Activated naive CD8-positive, alpha-beta T cell treated with anti-CD3 and anti-CD28 coated beads, Interleukin-2, amount 50 U/mL, for 16 hours (primary cell): ENCODE data around the gene FFAR3.
"Not testable (repeated sequence)": the region's sequence is repeated elsewhere in the genome, so short reads cannot be mapped to it uniquely, and the experiment has no call there.

Experiments used
- DNase-seq: peaks from one replicate; pipeline ENCODE4 v3.0.0-alpha.2; 2020; ENCODE audit warnings: low read depth, low spot score

FFAR3 gene

DNA sequence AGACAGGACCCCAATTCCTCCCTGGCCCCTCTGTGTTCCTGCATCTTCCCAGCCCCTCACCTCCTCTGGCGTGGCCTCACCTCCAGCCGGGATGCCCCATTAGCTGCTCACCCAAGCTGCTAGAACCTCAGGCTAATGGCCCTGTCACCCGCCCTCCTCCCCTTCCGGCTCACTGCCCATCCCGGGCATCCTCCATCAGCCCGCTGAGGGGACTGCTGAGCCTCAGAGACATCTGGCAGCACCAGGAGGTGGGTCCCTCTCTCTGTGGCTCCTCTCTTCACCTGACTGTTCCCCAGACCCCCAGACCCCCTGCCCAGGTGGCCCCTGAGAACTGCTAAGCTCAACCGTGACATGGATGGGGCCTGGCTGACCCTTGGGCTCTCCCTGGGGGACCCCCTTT lies 7.7 kb upstream of the FFAR3 start:
- DNase-seq, result no peak

DNA sequence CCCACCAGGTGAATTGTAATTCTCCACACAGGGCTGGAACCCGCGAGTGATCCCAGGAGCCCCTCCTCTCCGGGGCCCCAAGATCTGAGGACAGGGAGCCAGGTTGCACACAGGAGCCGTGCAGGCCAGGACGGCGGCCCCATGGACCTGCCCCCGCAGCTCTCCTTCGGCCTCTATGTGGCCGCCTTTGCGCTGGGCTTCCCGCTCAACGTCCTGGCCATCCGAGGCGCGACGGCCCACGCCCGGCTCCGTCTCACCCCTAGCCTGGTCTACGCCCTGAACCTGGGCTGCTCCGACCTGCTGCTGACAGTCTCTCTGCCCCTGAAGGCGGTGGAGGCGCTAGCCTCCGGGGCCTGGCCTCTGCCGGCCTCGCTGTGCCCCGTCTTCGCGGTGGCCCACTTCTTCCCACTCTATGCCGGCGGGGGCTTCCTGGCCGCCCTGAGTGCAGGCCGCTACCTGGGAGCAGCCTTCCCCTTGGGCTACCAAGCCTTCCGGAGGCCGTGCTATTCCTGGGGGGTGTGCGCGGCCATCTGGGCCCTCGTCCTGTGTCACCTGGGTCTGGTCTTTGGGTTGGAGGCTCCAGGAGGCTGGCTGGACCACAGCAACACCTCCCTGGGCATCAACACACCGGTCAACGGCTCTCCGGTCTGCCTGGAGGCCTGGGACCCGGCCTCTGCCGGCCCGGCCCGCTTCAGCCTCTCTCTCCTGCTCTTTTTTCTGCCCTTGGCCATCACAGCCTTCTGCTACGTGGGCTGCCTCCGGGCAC lies 6.7 kb upstream of the FFAR3 start:
- no peak for DNase-seq

GRCh38 chr19:35352177-35352447 lies 6.1 kb upstream of the FFAR3 start:
- DNase-seq, result no peak

GRCh38 chr19:35352448-35353304 lies 5.6 kb upstream of the FFAR3 start:
- peak; percentile 32 for DNase-seq

- no peak for DNase-seq
These were observed 4.6 kb upstream of the FFAR3 start for GRCh38 chr19:35353635-35354034.

- no peak for DNase-seq
These were observed 3.4 kb upstream of the FFAR3 start for GRCh38 chr19:35354898-35355297.

GRCh38 chr19:35355791-35356460 lies 2.3 kb upstream of the FFAR3 start:
- DNase-seq, result no peak

DNA sequence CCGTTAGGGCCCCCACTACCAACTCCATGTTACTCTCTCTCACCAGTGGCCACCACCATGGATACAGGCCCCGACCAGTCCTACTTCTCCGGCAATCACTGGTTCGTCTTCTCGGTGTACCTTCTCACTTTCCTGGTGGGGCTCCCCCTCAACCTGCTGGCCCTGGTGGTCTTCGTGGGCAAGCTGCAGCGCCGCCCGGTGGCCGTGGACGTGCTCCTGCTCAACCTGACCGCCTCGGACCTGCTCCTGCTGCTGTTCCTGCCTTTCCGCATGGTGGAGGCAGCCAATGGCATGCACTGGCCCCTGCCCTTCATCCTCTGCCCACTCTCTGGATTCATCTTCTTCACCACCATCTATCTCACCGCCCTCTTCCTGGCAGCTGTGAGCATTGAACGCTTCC lies 574 bp downstream of the FFAR3 start:
- not testable (repeated sequence) for DNase-seq

DNA sequence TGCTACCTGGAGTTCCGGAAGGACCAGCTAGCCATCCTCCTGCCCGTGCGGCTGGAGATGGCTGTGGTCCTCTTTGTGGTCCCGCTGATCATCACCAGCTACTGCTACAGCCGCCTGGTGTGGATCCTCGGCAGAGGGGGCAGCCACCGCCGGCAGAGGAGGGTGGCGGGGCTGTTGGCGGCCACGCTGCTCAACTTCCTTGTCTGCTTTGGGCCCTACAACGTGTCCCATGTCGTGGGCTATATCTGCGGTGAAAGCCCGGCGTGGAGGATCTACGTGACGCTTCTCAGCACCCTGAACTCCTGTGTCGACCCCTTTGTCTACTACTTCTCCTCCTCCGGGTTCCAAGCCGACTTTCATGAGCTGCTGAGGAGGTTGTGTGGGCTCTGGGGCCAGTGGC lies 1.1 kb downstream of the FFAR3 start:
- DNase-seq, result not testable (repeated sequence)

- DNase-seq, result not testable (repeated sequence)
These were observed 1.8 kb downstream of the FFAR3 start for GRCh38 chr19:35360081-35360480.

GRCh38 chr19:35360880-35361420 lies 2.7 kb downstream of the FFAR3 start:
- DNase-seq, result no peak

DNA sequence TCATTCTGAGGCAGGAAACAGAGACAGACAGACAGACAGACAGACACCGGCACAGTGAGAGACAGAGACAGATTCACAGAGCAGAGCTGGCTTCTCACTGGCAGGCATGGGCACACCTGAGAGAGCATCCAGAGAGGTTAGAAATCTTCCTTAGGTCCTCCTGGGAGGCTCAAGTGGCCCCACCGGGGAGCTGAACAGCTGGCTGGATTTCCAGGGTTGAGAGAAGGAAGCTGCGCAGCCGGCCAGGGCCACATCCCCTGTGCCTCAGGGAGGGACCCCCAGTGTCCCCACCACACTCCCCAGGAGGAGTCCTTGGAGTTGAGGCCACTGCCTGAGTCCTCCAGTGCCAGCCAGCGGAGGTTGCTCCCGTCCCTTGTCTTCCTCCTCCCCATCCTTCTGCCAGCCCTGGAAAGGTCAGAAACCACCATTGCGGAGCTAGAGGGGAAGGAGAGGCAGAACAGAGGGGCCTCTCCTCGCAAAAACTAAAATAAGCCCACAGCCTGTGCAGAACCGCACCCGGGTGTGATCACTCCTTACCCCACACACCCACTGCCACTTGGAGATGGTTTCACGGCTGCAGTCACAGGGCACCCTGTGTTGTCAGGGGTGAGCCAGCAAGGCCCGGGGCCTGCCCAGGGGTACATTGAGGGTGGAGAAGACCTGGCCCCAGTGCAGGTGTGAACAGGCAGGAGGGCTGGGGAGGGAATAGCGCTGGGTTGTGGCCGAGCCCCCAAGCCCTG lies 4.2 kb downstream of the FFAR3 start:
- no peak for DNase-seq

DNA sequence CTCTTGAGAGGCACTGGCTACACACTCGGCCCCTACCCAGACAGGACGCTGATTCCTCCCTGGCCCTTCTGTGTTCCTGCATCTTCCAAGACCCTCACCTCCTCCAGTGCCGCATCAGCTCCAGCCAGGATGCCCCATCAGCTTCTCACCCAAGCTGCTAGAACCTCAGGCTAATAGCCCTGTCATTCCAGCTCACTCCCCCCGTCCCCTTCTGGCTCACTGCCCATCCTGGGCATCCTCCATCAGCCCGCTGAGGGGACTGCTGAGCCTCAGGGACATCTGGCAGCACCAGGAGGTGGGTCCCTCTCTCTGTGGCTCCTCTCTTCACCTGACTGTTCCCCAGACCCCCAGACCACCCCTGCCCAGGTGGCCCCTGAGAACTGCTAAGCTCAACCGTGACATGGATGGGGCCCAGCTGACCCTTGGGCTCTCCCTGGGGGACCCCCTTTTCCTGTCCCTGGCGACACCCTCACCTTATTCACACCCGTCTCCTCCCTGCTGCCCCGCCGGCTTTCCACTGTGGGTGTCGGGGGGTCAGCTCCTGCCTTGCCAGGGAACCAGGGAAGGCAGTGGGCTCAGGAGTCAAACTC lies 4.8 kb downstream of the FFAR3 start:
- no peak for DNase-seq

DNA sequence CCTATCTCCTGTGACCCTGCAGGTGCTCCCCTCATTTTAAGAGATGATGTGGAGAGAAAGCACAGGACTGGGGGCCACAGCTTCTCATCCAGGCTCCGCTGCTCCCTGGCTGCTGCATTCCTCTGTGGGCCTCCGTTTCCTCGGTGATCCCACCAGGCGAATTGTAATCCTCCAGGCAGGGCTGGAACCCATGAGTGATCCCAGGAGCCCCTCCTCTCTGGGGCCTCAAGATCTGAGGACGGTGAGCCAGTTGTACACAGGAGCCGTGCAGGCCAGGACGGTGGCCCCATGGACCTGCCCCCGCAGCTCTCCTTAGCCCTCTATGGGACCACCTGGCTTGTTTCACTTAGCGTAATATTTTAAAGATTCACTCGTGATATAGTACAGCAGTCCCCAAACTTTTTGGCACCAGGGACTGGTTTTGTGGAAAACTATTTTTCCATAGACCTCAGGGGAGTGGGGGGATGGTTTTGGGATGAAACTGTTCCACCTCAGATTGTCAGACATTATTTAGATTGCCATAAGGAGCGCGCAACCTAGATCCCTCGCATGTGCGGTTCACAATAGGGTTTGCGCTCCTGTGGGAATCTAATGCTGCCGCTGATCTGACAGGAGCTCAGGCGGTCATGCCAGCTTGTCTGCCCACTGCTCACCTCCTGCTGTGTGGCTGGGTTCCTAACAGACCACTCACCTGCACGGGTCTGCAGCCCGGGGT lies 5.6 kb downstream of the FFAR3 start:
- DNase-seq, result no peak

- no peak for DNase-seq
These were observed 7.0 kb downstream of the FFAR3 start for GRCh38 chr19:35365303-35365702.

DNA sequence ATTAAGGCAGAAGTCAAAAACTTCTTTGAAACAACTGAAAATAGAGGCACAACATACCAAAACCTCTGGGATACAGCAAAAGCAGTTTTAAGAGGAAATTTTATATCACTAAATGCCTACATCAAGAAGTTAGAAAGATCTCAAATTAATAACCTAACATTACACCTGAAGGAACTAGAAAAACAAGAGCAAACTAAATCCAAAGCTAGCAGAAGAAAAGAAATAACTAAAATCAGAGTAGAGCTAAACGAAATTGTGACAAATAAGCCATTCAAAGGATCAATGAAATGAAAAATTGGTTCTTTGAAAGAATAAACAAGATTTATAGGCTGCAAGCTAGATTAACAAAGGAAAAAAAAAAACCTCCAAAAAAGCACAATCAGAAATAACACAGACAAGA lies 10.1 kb downstream of the FFAR3 start:
- no peak for DNase-seq

DNA sequence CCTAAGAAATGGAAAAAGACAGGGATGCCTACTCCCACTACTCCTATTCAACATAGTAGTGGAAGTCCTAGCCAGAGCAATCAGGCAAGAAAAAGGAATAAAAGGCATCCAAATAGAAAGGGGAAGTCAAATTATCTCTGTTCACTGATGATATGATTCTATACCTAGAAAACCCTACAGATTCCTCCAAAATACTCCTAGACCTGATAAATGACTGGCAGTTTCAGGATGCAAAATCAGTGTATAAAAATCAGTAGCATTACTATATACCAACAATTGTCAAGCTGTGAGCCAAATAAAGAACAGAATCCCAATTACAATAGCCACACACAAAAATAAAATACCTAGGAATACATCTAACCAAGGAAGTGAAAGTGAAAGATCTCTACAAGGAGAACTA lies 11.3 kb downstream of the FFAR3 start:
- no peak for DNase-seq

- no peak for DNase-seq
These were observed 12.5 kb downstream of the FFAR3 start, which contains the start of gene GPR42 for GRCh38 chr19:35370722-35371121. GPR42 (plus strand) TSS chr19:35371068; CDS start chr19:35371360, 292 bp downstream.

DNA sequence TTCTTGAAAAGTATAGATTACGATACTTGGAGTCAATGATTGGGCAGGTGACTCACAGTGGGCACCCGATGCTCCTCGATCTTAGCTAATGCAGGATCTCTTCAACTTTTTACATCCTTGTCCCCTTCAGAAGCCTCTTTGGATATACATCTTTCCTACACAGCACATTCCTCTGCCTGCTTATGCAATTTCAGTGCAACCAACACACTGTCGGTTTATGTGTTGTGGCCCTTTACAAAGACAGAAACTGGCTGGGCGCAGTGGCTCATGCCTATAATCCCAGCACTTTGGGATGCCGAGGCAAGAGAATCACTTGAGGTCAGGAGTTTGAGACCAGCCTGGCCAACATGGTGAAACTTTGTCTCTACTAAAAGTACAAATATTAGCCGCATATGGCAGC lies 15.2 kb downstream of the FFAR3 start:
- DNase-seq, result no peak

GRCh38 chr19:35374031-35374430 lies 15.8 kb downstream of the FFAR3 start:
- DNase-seq, result not testable (repeated sequence)
